RWPE2 (cell line): ENCODE data around the gene TBL1XR1.

ENCODE experiments used
- ATAC-seq: fragments of 200-7000 bp; cut with Tn5 transposase; 3 replicates; pipeline ENCODE4 v1.9.1; 2021; ENCODE audit warnings: low read depth
- DNase-seq: peaks from one replicate; pipeline ENCODE4 v3.0.0-alpha.2; 2020; ENCODE audit warnings: low spot score
- H3K27ac ChIP-seq: fragments of 450-650 bp; 2 replicates; pipeline ENCODE4 v1.5.1; 2017; ENCODE audit warnings: mild to moderate bottlenecking; ENCODE audit not compliant: poor library complexity, severe bottlenecking
- H3K27me3 ChIP-seq: fragments of 250-450 bp; sonication (Bioruptor Pico); 2 replicates; pipeline ENCODE4 v1.5.1; 2021; ENCODE audit warnings: mild to moderate bottlenecking, moderate library complexity; ENCODE audit not compliant: insufficient read depth, poor library complexity, severe bottlenecking
- H3K36me3 ChIP-seq: fragments of 250-450 bp; sonication (Bioruptor Pico); 2 replicates; pipeline ENCODE4 v1.5.1; 2020; ENCODE audit warnings: low read depth, mild to moderate bottlenecking, moderate library complexity
- H3K4me1 ChIP-seq: fragments of 250-450 bp; sonication (Bioruptor Pico); 2 replicates; pipeline ENCODE4 v1.5.1; 2021; ENCODE audit warnings: mild to moderate bottlenecking, moderate library complexity; ENCODE audit not compliant: insufficient read depth, poor library complexity, severe bottlenecking
- H3K4me3 ChIP-seq: fragments of 250-450 bp; sonication (Bioruptor Pico); 2 replicates; pipeline ENCODE4 v1.5.1; 2021; ENCODE audit warnings: mild to moderate bottlenecking, moderate library complexity; ENCODE audit not compliant: severe bottlenecking
- H3K9me3 ChIP-seq: fragments of 250-450 bp; sonication (Bioruptor Pico); 2 replicates; pipeline ENCODE4 v1.5.1; 2021; ENCODE audit warnings: mild to moderate bottlenecking, moderate library complexity; ENCODE audit not compliant: severe bottlenecking
- CTCF ChIP-seq: fragments of 450-650 bp; IDR thresholded peaks from one replicate; pipeline ENCODE4 v1.5.1; 2017; ENCODE audit warnings: mild to moderate bottlenecking, moderate library complexity; ENCODE audit not compliant: poor library complexity, severe bottlenecking

Gene TBL1XR1

GRCh38 chr3:177158461-177158860, 38.8 kb downstream of the TBL1XR1 start:
- H3K9me3 ChIP-seq, result no peaks in the 10 kb centered on the region
- H3K4me3 ChIP-seq, result no peak overlapping the region
- H3K27me3 ChIP-seq, result no peaks in the 10 kb centered on the region
- H3K27ac ChIP-seq, result no peak overlapping the region
- DNase-seq (no peak), ATAC-seq (no peak)
- no peak for TF ChIP-seq CTCF
- peaks cover 6% of the 10 kb centered on the region for H3K4me1 ChIP-seq
- H3K36me3 ChIP-seq, result peaks cover 8% of the 10 kb centered on the region; the same call in 1 of the 2 replicates

GRCh38 chr3:177157492-177157891, 39.8 kb downstream of the TBL1XR1 start:
- H3K4me3 ChIP-seq, result no peak overlapping the region
- H3K9me3 ChIP-seq, result no peaks in the 10 kb centered on the region
- no peaks in the 10 kb centered on the region for H3K27me3 ChIP-seq
- H3K4me1 ChIP-seq, result peaks cover 6% of the 10 kb centered on the region
- ATAC-seq, result 0 out of 3 replicates have a peak, but pooled peaks have one; percentile 23
- no peak overlapping the region for H3K27ac ChIP-seq
- no peak for TF ChIP-seq CTCF
- peaks cover 5% of the 10 kb centered on the region; the same call in 1 of the 2 replicates for H3K36me3 ChIP-seq
- DNase-seq, result no peak

GRCh38 chr3:177154733-177155132, 42.5 kb downstream of the TBL1XR1 start:
- Histone ChIP-seq H3K27ac (no peak overlapping the region), H3K4me1 (peaks cover 31% of the 10 kb centered on the region), H3K9me3 (no peaks in the 10 kb centered on the region), H3K4me3 (no peak overlapping the region), H3K27me3 (no peaks in the 10 kb centered on the region), H3K36me3 (0 out of 2 replicates have a peak, but pooled peaks cover 2% of the 10 kb centered on the region)
- no peak for ATAC-seq
- DNase-seq, result no peak
- no peak for TF ChIP-seq CTCF

- Histone ChIP-seq H3K4me3 (no peak overlapping the region), H3K4me1 (peaks cover 38% of the 10 kb centered on the region)
- ATAC-seq, result peak; percentile 92
These were observed 46.2 kb downstream of the TBL1XR1 start for GRCh38 chr3:177150970-177151627.

More at GRCh38 chr3:177150970-177151627, 46.2 kb downstream of the TBL1XR1 start:
- Histone ChIP-seq H3K36me3 (peaks cover 6% of the 10 kb centered on the region; the same call in 1 of the 2 replicates), H3K27me3 (no peaks in the 10 kb centered on the region), H3K9me3 (no peaks in the 10 kb centered on the region), H3K27ac (peak overlapping the region; percentile 35)
- DNase-seq, result no peak
- no peak for TF ChIP-seq CTCF
